Fibroblast of skin of right quadriceps (primary cell): ENCODE measurements around the gene KCND3.
A peak's percentile ranks its signal among the peaks of the same experiment; 100 is the strongest.

Experiments used
- DNase-seq: peaks from one replicate; pipeline ENCODE4 v3.0.0-alpha.2; 2013

KCND3 gene

GRCh38 chr1:111956155-111956771 is 33.2 kb downstream of the KCND3 start:
- DNase-seq: no peak

GRCh38 chr1:111955755-111956154 is 33.7 kb downstream of the KCND3 start:
- DNase-seq: peak; percentile 9

- no peak for DNase-seq
These were observed 35.7 kb downstream of the KCND3 start for GRCh38 chr1:111953797-111954196.

GRCh38 chr1:111952125-111952657 is 37.3 kb downstream of the KCND3 start:
- DNase-seq: no peak

- DNase-seq: no peak
These were observed 41.0 kb downstream of the KCND3 start for GRCh38 chr1:111948209-111949171.

- DNase-seq: no peak
These were observed 45.4 kb downstream of the KCND3 start for GRCh38 chr1:111943846-111944749.

- no peak for DNase-seq
These were observed 46.4 kb downstream of the KCND3 start for GRCh38 chr1:111943066-111943465.

GRCh38 chr1:111938536-111938935 is 50.9 kb downstream of the KCND3 start:
- no peak for DNase-seq

GRCh38 chr1:111938123-111938522 is 51.3 kb downstream of the KCND3 start:
- DNase-seq: no peak

- DNase-seq: no peak
These were observed 52.2 kb downstream of the KCND3 start for GRCh38 chr1:111937147-111937725.

GRCh38 chr1:111934106-111934852 is 55.2 kb downstream of the KCND3 start:
- no peak for DNase-seq

GRCh38 chr1:111930356-111930755 is 59.1 kb downstream of the KCND3 start:
- DNase-seq: no peak

- no peak for DNase-seq
These were observed 60.9 kb downstream of the KCND3 start for GRCh38 chr1:111928531-111928930.

- no peak for DNase-seq
These were observed 61.8 kb downstream of the KCND3 start for GRCh38 chr1:111927652-111928051.

- no peak for DNase-seq
These were observed 64.7 kb downstream of the KCND3 start for GRCh38 chr1:111924786-111925185.

GRCh38 chr1:111923766-111924165 is 65.7 kb downstream of the KCND3 start:
- DNase-seq: no peak

GRCh38 chr1:111921948-111922347 is 67.5 kb downstream of the KCND3 start:
- DNase-seq: no peak

- peak; percentile 5 for DNase-seq
These were observed 69.0 kb downstream of the KCND3 start for GRCh38 chr1:111920221-111921024.

- DNase-seq: no peak
These were observed 77.5 kb downstream of the KCND3 start for GRCh38 chr1:111911776-111912515.

- no peak for DNase-seq
These were observed 78.4 kb downstream of the KCND3 start for GRCh38 chr1:111911061-111911460.
